Upper lobe of right lung (tissue), 1 donor: ENCODE data around the gene TMEM144. TPM values are rescaled to one million over a fixed set of nuclear protein-coding genes. Genes with fewer than 3 reads are reported as not detected.
A peak's percentile ranks its signal among the peaks of the same experiment; 100 is the strongest.

Experiments
- ATAC-seq: fragments of 200-7000 bp; cut with Tn5 transposase; one replicate; pipeline ENCODE4 v1.9.1; 2020; ENCODE audit warnings: mild to moderate bottlenecking, moderate library complexity
- DNase-seq: peaks from one replicate; pipeline ENCODE4 v3.0.0-alpha.2; 2020
- H3K27ac ChIP-seq: fragments of 200-600 bp; one replicate; pipeline ENCODE4 v1.8.0; 2022
- H3K27me3 ChIP-seq: fragments of 200-600 bp; one replicate; pipeline ENCODE4 v1.8.0; 2022; ENCODE audit warnings: mild to moderate bottlenecking
- H3K36me3 ChIP-seq: fragments of 200-600 bp; one replicate; pipeline ENCODE4 v1.8.0; 2022
- H3K4me1 ChIP-seq: fragments of 200-600 bp; one replicate; pipeline ENCODE4 v1.8.0; 2022
- H3K4me3 ChIP-seq: fragments of 200-600 bp; one replicate; pipeline ENCODE4 v1.8.0; 2022; ENCODE audit warnings: mild to moderate bottlenecking
- H3K9me3 ChIP-seq: fragments of 200-600 bp; one replicate; pipeline ENCODE4 v1.8.0; 2022
- CTCF ChIP-seq: fragments of 200-600 bp; IDR thresholded peaks from one replicate; pipeline ENCODE4 v1.8.0; 2022; ENCODE audit warnings: antibody characterized with exemption
- intact Hi-C: fragments of 100-400 bp; cut with DNase I; formaldehyde crosslinking; loops from one replicate; pipeline ENCODE4 v1.11.0; 2022
- total RNA-seq: library from RNA; stranded (reverse); fragmentation: NEBNext Ultra II Directional; extraction: Animal tissue kit (Norgen Biotek cat#: 25700); gene quantifications from one replicate; pipeline ENCODE4 v1.2.1, GENCODE V29; 2021
- donor health status: DM: no; HTN: yes; CAD: no; lungs with severe emphysema.

Gene TMEM144
- total RNA-seq, 1 donor from 2014 or later: 15.5 TPM

DNA sequence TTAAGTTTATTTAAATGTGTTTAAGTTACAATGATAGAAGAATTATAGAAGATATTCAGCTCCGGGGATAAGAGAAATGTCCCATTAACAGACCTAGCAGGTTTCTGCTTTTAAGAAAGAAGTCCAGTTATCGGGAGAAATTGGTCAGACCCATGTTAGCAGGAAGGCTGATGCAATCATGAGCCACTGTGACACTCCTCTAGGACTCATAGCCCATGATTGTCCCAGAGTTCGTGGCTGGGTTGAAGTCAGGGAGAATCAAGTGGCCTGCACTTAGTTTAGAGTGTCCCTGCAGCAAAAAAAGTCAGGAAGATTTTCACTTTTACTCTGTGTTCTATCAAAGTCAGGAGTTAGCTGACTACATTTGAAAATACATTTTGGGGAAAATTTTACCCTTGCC, 72.0 kb downstream of the TMEM144 start:
- intact Hi-C loops: no loop called here
- Histone ChIP-seq H3K27ac (no peak overlapping the region), H3K27me3 (no peaks in the 10 kb centered on the region), H3K4me1 (no peaks in the 10 kb centered on the region), H3K9me3 (no peaks in the 10 kb centered on the region), H3K36me3 (no peaks in the 10 kb centered on the region), H3K4me3 (no peak overlapping the region)
- no peak for DNase-seq
- no peak for TF ChIP-seq CTCF
- ATAC-seq: no peak

- Histone ChIP-seq H3K9me3 (no peaks in the 10 kb centered on the region), H3K27me3 (no peaks in the 10 kb centered on the region), H3K36me3 (no peaks in the 10 kb centered on the region), H3K4me1 (no peaks in the 10 kb centered on the region), H3K4me3 (no peak overlapping the region), H3K27ac (no peak overlapping the region)
- intact Hi-C loops: no loop called here
- TF ChIP-seq CTCF: no peak
- ATAC-seq: no peak
- no peak for DNase-seq
Measured at GRCh38 chr4:158285429-158286216, 75.3 kb downstream of the TMEM144 start.

DNA sequence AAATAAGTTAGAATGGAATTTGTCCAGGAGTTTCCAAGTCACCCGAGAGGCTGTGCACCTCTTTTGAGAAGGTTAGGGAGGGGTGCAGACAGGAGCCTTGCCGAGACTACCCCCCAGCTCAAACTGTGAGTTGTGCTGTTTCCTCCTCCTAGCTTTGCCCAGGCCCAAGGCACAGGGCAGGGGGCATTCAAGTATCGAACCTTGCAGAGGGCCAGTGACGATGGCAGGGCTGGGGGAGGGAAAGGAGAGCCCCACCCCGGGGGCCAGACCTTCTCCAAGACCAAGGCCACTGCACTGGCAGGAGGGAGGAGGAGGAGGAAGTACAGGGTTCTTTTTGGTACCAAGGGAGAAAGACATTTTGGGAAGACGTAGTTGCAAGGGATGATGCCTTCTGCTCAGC, 80.6 kb downstream of the TMEM144 start:
- H3K27me3 ChIP-seq: no peaks in the 10 kb centered on the region
- no peak for TF ChIP-seq CTCF
- H3K4me3 ChIP-seq: no peak overlapping the region
- H3K9me3 ChIP-seq: no peaks in the 10 kb centered on the region
- no peak for ATAC-seq
- no peak overlapping the region for H3K27ac ChIP-seq
- H3K4me1 ChIP-seq: no peaks in the 10 kb centered on the region
- peak; percentile 38 for DNase-seq
- intact Hi-C loops: no loop called here
- H3K36me3 ChIP-seq: no peaks in the 10 kb centered on the region

DNA sequence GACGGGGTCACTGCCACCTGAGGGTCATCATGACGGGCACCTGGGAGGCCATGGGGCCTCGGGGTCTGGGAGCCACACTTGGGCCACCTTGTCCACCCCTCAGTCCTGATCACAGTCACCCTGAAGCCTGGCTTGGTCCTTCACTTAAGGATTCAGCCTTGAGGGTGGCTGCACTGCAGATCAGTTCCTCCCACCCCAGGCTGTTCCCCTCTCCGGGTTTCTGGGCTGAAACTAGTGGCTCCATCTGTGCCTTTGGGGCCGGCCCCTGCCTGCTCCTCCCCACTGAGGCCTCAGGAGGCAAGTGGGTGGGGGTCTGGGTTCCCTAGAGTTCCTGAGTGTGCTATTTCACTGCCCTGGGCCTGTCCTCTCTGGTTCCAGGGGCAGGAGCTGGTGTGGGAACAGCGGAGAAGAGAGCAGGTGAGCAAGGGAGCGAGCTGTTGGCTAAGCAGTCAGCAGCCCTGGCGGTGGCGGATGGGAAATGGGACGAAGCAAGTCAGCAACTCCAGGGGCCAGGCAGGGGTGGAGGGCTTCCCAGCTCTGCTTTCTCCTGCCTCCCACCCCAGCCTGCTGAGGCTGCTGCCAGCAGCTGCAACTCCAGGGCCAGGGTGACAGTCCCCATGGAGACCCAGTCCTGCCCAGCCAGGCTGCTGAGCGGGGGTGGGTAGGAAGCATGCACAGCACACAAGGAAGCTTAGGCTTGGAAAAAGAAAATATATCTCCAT, 81.2 kb downstream of the TMEM144 start:
- intact Hi-C loops: no loop called here
- ATAC-seq (peak; percentile 20), DNase-seq (no peak)
- Histone ChIP-seq H3K9me3 (no peaks in the 10 kb centered on the region), H3K4me3 (no peak overlapping the region), H3K27me3 (no peaks in the 10 kb centered on the region), H3K4me1 (no peaks in the 10 kb centered on the region), H3K36me3 (no peaks in the 10 kb centered on the region), H3K27ac (no peak overlapping the region)
- no peak for TF ChIP-seq CTCF

GRCh38 chr4:158292156-158292555, 81.9 kb downstream of the TMEM144 start:
- ATAC-seq (no peak), DNase-seq (peak; percentile 37)
- intact Hi-C loops: no loop called here
- no peak overlapping the region for H3K27ac ChIP-seq
- no peaks in the 10 kb centered on the region for H3K36me3 ChIP-seq
- no peaks in the 10 kb centered on the region for H3K9me3 ChIP-seq
- no peak overlapping the region for H3K4me3 ChIP-seq
- H3K4me1 ChIP-seq: no peaks in the 10 kb centered on the region
- no peak for TF ChIP-seq CTCF
- H3K27me3 ChIP-seq: no peaks in the 10 kb centered on the region
